Measurements from ENCODE around the gene PAQR4. TPM values are rescaled to one million over a fixed set of nuclear protein-coding genes. Genes with fewer than 3 reads are reported as not detected.

PAQR4 gene
- total RNA-seq, 1 donor from 2014 or later = 7.4 TPM

DNA sequence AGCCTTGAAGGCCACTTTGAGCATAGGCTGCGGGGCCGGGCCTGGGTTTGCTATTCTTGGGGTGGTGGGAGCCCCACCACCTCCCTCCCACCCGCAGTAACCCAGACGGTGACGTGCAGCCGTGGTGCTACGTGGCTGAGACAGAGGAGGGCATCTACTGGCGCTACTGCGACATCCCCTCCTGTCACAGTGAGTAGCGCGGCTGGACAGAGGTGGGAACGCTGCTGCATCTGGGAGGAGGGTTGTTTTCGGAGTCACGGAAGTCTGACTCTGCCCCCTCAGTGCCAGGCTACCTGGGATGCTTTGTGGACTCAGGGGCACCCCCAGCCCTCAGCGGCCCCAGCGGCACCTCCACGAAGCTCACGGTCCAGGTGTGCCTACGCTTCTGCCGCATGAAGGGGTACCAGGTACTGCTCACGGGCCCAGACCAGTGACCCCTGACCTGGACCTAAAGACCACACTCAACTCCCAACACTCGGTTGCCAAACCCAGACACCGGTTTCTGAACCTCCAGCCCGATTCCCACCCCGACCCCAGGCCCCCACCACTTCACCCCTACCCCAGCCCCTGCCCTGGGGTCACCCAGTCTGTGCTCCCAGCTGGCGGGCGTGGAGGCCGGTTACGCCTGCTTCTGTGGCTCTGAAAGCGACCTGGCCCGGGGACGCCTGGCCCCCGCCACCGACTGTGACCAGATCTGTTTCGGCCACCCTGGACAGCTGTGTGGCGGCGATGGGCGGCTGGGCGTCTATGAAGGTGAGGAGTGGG lies 2.9 kb upstream of the PAQR4 start:
- ATAC-seq = no peak
- H3K27me3 ChIP-seq = peaks cover 67% of the 10 kb centered on the region
- H3K27ac ChIP-seq = no peak overlapping the region
- no peak for DNase-seq
- H3K36me3 ChIP-seq = no peaks in the 10 kb centered on the region
- H3K9me3 ChIP-seq = no peaks in the 10 kb centered on the region
- H3K4me1 ChIP-seq = peaks cover 45% of the 10 kb centered on the region
- intact Hi-C loops (cut with DNase I) = no loop called here
- no peak for TF ChIP-seq CTCF (IDR thresholded peaks at IDR 0.05)
- H3K4me3 ChIP-seq = peak overlapping the region; percentile 16

GRCh38 chr16:2966808-2967191 lies 2.3 kb upstream of the PAQR4 start:
- Histone ChIP-seq H3K36me3 (no peaks in the 10 kb centered on the region), H3K9me3 (no peaks in the 10 kb centered on the region), H3K27me3 (peaks cover 66% of the 10 kb centered on the region), H3K4me3 (peak overlapping the region; percentile 16), H3K4me1 (peaks cover 45% of the 10 kb centered on the region), H3K27ac (no peak overlapping the region)
- ATAC-seq (no peak), DNase-seq (peak; percentile 79)
- intact Hi-C loops (cut with DNase I) = no loop called here
- peak; percentile 21 for TF ChIP-seq CTCF (IDR thresholded peaks at IDR 0.05)

GRCh38 chr16:2967211-2967631 lies 1.9 kb upstream of the PAQR4 start:
- peaks cover 45% of the 10 kb centered on the region for H3K4me1 ChIP-seq
- H3K9me3 ChIP-seq = no peaks in the 10 kb centered on the region
- H3K27ac ChIP-seq = no peak overlapping the region
- DNase-seq (no peak), ATAC-seq (no peak)
- no peaks in the 10 kb centered on the region for H3K36me3 ChIP-seq
- TF ChIP-seq CTCF (IDR thresholded peaks at IDR 0.05) = no peak
- peak overlapping the region; percentile 16 for H3K4me3 ChIP-seq
- intact Hi-C loops (cut with DNase I) = no loop called here
- H3K27me3 ChIP-seq = peaks cover 62% of the 10 kb centered on the region

DNA sequence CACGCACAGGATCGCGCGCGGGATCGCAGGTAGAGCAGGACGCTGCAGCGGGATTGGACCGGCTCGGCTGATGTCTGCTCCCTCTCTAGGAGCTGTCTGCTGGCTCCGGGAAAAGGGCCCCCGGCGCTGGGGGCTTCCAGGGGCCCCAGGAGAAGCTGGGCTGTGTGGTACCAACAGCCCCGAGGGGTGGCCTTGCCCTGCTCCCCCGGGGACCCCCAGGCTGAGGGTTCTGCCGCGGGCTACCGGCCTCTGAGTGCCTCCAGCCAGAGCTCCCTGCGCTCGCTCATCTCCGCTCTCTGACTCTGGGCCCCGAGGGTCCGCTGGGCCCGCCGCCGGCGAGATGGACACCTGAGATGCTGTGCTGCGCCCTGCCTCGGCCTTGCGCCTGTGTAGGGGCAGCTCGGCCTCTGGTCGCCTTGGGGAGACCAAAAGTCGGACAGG lies 1.4 kb upstream of the PAQR4 start:
- DNase-seq (no peak), ATAC-seq (no peak)
- Histone ChIP-seq H3K27me3 (peaks cover 57% of the 10 kb centered on the region), H3K9me3 (no peaks in the 10 kb centered on the region), H3K4me3 (no peak overlapping the region), H3K36me3 (no peaks in the 10 kb centered on the region), H3K27ac (no peak overlapping the region), H3K4me1 (peaks cover 45% of the 10 kb centered on the region)
- TF ChIP-seq CTCF (IDR thresholded peaks at IDR 0.05) = no peak
- intact Hi-C loops (cut with DNase I) = no loop called here

GRCh38 chr16:2968368-2968737 lies 795 bp upstream of the PAQR4 start:
- Histone ChIP-seq H3K36me3 (no peaks in the 10 kb centered on the region), H3K4me1 (peaks cover 42% of the 10 kb centered on the region), H3K27ac (no peak overlapping the region), H3K4me3 (peak overlapping the region; percentile 71), H3K9me3 (no peaks in the 10 kb centered on the region), H3K27me3 (peaks cover 52% of the 10 kb centered on the region)
- ATAC-seq = no peak
- TF ChIP-seq CTCF (IDR thresholded peaks at IDR 0.05) = no peak
- intact Hi-C loops (cut with DNase I) = no loop called here
- DNase-seq = no peak

Measured in upper lobe of right lung (tissue), 1 donor.